ENCODE measurements around the gene BMF. TPM values are rescaled to one million over a fixed set of nuclear protein-coding genes. Genes with fewer than 3 reads are reported as not detected.

BMF gene
- total and polyA plus RNA-seq, 2 of the 4 experiments (the other 2 are of a cell fraction): 2.4 to 2.9 TPM

GRCh38 chr15:40059821-40060220 is 48.9 kb downstream of the BMF start:
- H3K9me3 ChIP-seq (ENCODE audit: control insufficient read depth, insufficient read depth, low read length): no peaks in the 10 kb centered on the region
- DNase-seq: no peak
- H4K20me1 ChIP-seq (ENCODE audit: insufficient read depth, low read length): no peaks in the 10 kb centered on the region
- ATAC-seq (ENCODE audit: low read depth): no peak
- no peak overlapping the region for H3K27ac ChIP-seq (ENCODE audit: insufficient read depth, low read length)
- intact Hi-C loops (cut with micrococcal nuclease): no loop called here
- no peak overlapping the region for H3K4me3 ChIP-seq (ENCODE audit: insufficient read depth, low read depth, low read length)
- peak overlapping the region; percentile 49; the same call in 1 of the 2 replicates for H2BK120ac ChIP-seq (ENCODE audit: low read depth, low read length)
- H3K4me2 ChIP-seq (ENCODE audit: low read depth, low read length): no peak overlapping the region
- dilution Hi-C loops (cut with HindIII; ENCODE audit: low sequenced_read_pairs, unreplicated experiment): no loop called here
- POLR2A ChIA-PET (ENCODE audit: unreplicated experiment): no interaction called here
- no peak overlapping the region for H3K9ac ChIP-seq (ENCODE audit: low read depth, low read length)
- 83% methylated on average over 6 of the region's 11 CpGs; no CpG with 5 or more reads in 1 of the 2 experiments for WGBS, 2 experiments (ENCODE audit: extremely low coverage in 2 of 2, insufficient read length in 1 of 2)
- H2AK9ac ChIP-seq (replicated peaks; ENCODE audit: low read depth, low read length, poor library complexity): peak overlapping the region; percentile 7
- no peaks in the 10 kb centered on the region for H3K27me3 ChIP-seq (ENCODE audit: control insufficient read depth, insufficient read depth, low read length)
- peak overlapping the region; percentile 50; the same call in 2 of the 3 replicates for H2BK15ac ChIP-seq (ENCODE audit: low read depth, low read length)
- H3K79me1 ChIP-seq (ENCODE audit: low read depth in 1 of 2, low read length in 2 of 2): peaks cover 0 to 16% of the 10 kb centered on the region in 2 experiments; a peak in 1 of 4 replicates
- H3K18ac ChIP-seq (ENCODE audit: low read depth, low read length): no peak overlapping the region
- peak overlapping the region; percentile 4; the same call in 1 of the 2 replicates for H4K91ac ChIP-seq (ENCODE audit: insufficient read depth, low read depth, low read length)
- peaks cover 50% of the 10 kb centered on the region for H3K9me1 ChIP-seq (ENCODE audit: insufficient read depth, low read length)
- peak overlapping the region; percentile 82 for H3K14ac ChIP-seq (replicated peaks; ENCODE audit: low read depth, low read length)
- peak overlapping the region; percentile 80; the same call in 1 of the 2 replicates for H3K4ac ChIP-seq (ENCODE audit: low read depth, low read length)
- peak overlapping the region; percentile 86 for H2AK5ac ChIP-seq (ENCODE audit: low read depth, low read length)
- peak overlapping the region; percentile 24; the same call in 1 of the 2 replicates for H3K23ac ChIP-seq (ENCODE audit: low read depth, low read length)
- CTCF ChIA-PET: interaction anchor here (1.4 to 2.0 kb wide), 2 partner anchors 14 to 45 kb away, joined by 4 read pairs; no protein-coding TSS in a partner anchor
- H2AFZ ChIP-seq (replicated peaks; ENCODE audit: low read length, poor library complexity): no peak overlapping the region
- in situ Hi-C loops (cut with MboI; ENCODE audit: low sequenced_read_pairs): no loop called here
- no peaks in the 10 kb centered on the region for H3K36me3 ChIP-seq (ENCODE audit: control insufficient read depth, insufficient read depth, low read length)
- H2BK20ac ChIP-seq (ENCODE audit: low read depth, low read length): peak overlapping the region; percentile 75
- no TSS peak for BruUV-seq (replicated peaks)
- H3K4me1 ChIP-seq (ENCODE audit: control insufficient read depth, insufficient read depth, low read length): peaks cover 35% of the 10 kb centered on the region
- TF ChIP-seq NFE2L2 (IDR thresholded peaks at IDR 0.05; ENCODE audit: low read depth, low read length) (no peak), MXI1 (IDR thresholded peaks at IDR 0.05; ENCODE audit: borderline replicate concordance, low read depth, low read length) (no peak), CTCF (conservative IDR thresholded peaks at IDR 0.05; ENCODE audit: low read depth, low read length) (no peak), RFX5 (IDR thresholded peaks at IDR 0.05; ENCODE audit: low read depth, low read length) (no peak), USF2 (IDR thresholded peaks at IDR 0.05; ENCODE audit: low read depth, low read length) (no peak), BHLHE40 (IDR thresholded peaks at IDR 0.05; ENCODE audit: low read depth, low read length) (no peak), CHD1 (IDR thresholded peaks at IDR 0.05; ENCODE audit: low read depth, low read length) (no peak), POLR2A (IDR thresholded peaks at IDR 0.05; ENCODE audit: low read depth, low read length) (no peak), FOS (IDR thresholded peaks at IDR 0.05; ENCODE audit: low read depth, low read length) (no peak), ELK1 (IDR thresholded peaks at IDR 0.05; ENCODE audit: borderline replicate concordance, low read depth, low read length) (no peak), MAFK (IDR thresholded peaks at IDR 0.05; ENCODE audit: low read depth, low read length) (no peak)
- no peak overlapping the region for H4K5ac ChIP-seq (ENCODE audit: low read depth, low read length)
- peak overlapping the region in 1 of 2 experiments; percentile 30; a peak in 1 of 4 replicates for H4K8ac ChIP-seq (ENCODE audit: low read depth in 2 of 2, low read length in 2 of 2)
- H3K56ac ChIP-seq (ENCODE audit: extremely low read depth, insufficient read depth, low read length): no peak overlapping the region
- no peak overlapping the region for H2BK5ac ChIP-seq (ENCODE audit: low read depth, low read length, poor library complexity, severe bottlenecking)
